MCF 10A (cell line): ENCODE data around the gene BRMS1. TPM values are rescaled to one million over a fixed set of nuclear protein-coding genes. Genes with fewer than 3 reads are reported as not detected.

Experiments used
- BruUV-seq: library from RNA; stranded (reverse); fragments of 400-500 nt; replicated peaks from 2 replicates; lab custom pipeline; 2021; lab: Mats Ljungman, UMichigan
- CTCF ChIA-PET: fragments of 300-600 bp; sonication (Branson Sonifier 250); formaldehyde crosslinking; extraction: SDS; loops from one replicate; lab custom pipeline; 2021; ENCODE audit warnings: antibody characterized with exemption, inconsistent platforms; lab: Yijun Ruan, JAX
- POLR2A ChIA-PET: fragments of 300-600, 350-650 bp; sonication (Branson Sonifier 250); formaldehyde crosslinking; extraction: SDS; loops from one replicate; lab custom pipeline; 2020; ENCODE audit warnings: antibody characterized with exemption, inconsistent platforms; lab: Yijun Ruan, JAX
- DNase-seq: peaks from one replicate; pipeline ENCODE4 v3.0.0-alpha.2; 2018; ENCODE audit not compliant: unreplicated experiment
- H3K27ac Mint-ChIP-seq: one replicate; pipeline ENCODE4 v1.8.0; 2022; ENCODE audit warnings: mild to moderate bottlenecking, low read depth, mixed read lengths; ENCODE audit not compliant: unreplicated experiment
- H3K27me3 Mint-ChIP-seq: one replicate; pipeline ENCODE4 v1.8.0; 2022; ENCODE audit warnings: mixed read lengths; ENCODE audit not compliant: insufficient read depth, unreplicated experiment
- H3K36me3 Mint-ChIP-seq: one replicate; pipeline ENCODE4 v1.8.0; 2022; ENCODE audit warnings: mild to moderate bottlenecking, moderate library complexity, mixed read lengths; ENCODE audit not compliant: insufficient read depth, unreplicated experiment
- H3K4me1 Mint-ChIP-seq: one replicate; pipeline ENCODE4 v1.8.0; 2022; ENCODE audit warnings: mixed read lengths; ENCODE audit not compliant: insufficient read depth, unreplicated experiment
- H3K4me3 Mint-ChIP-seq: one replicate; pipeline ENCODE4 v1.8.0; 2022; ENCODE audit warnings: mild to moderate bottlenecking, moderate library complexity, mixed read lengths; ENCODE audit not compliant: unreplicated experiment
- H3K9me3 Mint-ChIP-seq: one replicate; pipeline ENCODE4 v1.8.0; 2022; ENCODE audit warnings: mixed read lengths; ENCODE audit not compliant: unreplicated experiment
- intact Hi-C: fragments of 100-400 bp; cut with micrococcal nuclease; formaldehyde crosslinking; loops from 2 replicates; pipeline ENCODE4 v1.14.1; 2022
- total RNA-seq: library from RNA; stranded (reverse); gene quantifications from 2 replicates; pipeline ENCODE4 v1.2.3, GENCODE V29; 2022
- TF ChIP-seq, protein P1 (sequence below): fragments of 200-600 bp; IDR thresholded peaks from one replicate; pipeline ENCODE4 v1.8.0; 2022; ENCODE audit warnings: antibody characterized with exemption, mild to moderate bottlenecking; ENCODE audit not compliant: unreplicated experiment

BRMS1 gene
- total RNA-seq, 1 experiment from 2014 or later, result 55.4 TPM

DNA sequence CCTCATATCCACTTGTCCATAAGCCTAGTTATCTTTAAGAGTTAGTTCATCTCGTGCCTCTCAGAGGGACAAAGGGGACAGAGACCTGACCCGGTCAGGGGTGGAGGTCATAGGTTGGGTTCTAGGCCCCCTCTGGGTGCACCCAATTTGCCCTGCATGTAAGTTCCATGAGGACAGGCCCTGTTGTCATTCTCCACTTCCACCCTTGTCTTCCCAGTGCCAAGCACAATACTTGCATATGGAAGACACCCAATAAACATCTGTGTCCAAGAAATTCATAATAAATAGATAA, 54.6 kb downstream of the BRMS1 start:
- ChIA-PET POLR2A (interaction anchor here (1.2 to 3.1 kb wide), 5 partner anchors 21 to 57 kb away, joined by 4 to 27 read pairs (median 14); partner anchors contain the start of genes B4GAT1 and RIN1), CTCF (interaction anchor here (1.7 kb wide), 1 partner anchor 9 kb away, joined by 3 read pairs; no protein-coding TSS in a partner anchor)
- H3K27me3 Mint-ChIP-seq, result peaks cover 13% of the 10 kb centered on the region

DNA sequence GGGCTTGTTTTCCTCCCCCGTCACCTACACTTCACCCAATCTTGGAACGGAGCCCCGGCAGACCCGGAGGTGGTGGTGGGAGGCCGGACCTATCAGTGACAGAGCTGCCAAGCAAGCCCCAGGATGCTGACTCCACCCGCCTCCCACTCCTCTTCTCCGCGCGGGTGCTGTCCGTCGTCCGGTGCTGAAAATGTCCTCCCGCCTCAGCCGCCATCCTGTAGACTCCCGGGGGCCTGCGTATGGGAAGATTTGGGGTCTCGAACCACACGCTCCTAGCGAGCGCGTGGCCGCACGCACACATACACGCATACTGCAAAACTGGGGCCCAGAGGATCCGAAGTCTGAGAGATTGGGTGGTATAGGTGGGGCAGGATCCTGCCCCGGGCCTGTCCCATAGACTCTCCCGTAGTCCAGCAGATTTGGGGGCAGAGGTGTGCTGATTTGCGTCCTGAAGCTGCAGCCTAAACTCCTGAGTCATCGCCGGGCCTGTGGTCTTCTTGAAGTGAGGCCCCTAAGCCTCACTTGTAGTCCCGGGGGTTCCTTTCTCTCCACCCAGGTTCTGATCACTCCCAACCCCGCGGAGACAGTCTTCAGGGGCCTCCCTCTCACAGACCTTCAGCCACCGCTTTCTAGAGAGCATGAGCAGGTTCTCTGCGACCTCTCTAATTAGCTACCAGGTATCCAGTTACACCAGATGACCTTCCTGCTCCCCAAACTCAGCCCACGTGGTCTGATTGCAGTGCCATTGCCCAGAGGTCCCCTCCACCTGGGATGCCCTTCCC, 55.2 kb downstream of the BRMS1 start:
- Mint-ChIP-seq H3K36me3 (peaks cover 7% of the 10 kb centered on the region), H3K9me3 (no peaks in the 10 kb centered on the region), H3K27ac (peak overlapping the region; percentile 95), H3K27me3 (peaks cover 13% of the 10 kb centered on the region), H3K4me1 (peaks cover 12% of the 10 kb centered on the region), H3K4me3 (peak overlapping the region; percentile 90)
- TF ChIP-seq, protein P1, sequence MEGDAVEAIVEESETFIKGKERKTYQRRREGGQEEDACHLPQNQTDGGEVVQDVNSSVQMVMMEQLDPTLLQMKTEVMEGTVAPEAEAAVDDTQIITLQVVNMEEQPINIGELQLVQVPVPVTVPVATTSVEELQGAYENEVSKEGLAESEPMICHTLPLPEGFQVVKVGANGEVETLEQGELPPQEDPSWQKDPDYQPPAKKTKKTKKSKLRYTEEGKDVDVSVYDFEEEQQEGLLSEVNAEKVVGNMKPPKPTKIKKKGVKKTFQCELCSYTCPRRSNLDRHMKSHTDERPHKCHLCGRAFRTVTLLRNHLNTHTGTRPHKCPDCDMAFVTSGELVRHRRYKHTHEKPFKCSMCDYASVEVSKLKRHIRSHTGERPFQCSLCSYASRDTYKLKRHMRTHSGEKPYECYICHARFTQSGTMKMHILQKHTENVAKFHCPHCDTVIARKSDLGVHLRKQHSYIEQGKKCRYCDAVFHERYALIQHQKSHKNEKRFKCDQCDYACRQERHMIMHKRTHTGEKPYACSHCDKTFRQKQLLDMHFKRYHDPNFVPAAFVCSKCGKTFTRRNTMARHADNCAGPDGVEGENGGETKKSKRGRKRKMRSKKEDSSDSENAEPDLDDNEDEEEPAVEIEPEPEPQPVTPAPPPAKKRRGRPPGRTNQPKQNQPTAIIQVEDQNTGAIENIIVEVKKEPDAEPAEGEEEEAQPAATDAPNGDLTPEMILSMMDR, result no peak
- no peak for DNase-seq
- intact Hi-C loops, result loop anchor here (1.0 to 2.0 kb wide), 2 partner anchors 21 to 23 kb away; partner anchors contain the start of gene RAB1B
- BruUV-seq, result TSS peak; percentile 83
- ChIA-PET POLR2A (interaction anchor here (0.6 to 4.6 kb wide), 33 partner anchors 8 to 1914 kb away, joined by 3 to 27 read pairs (median 4); partner anchors contain the start of genes B4GAT1, BRMS1, CD248 and DPP3), CTCF (interaction anchor here (0.5 to 1.7 kb wide), 5 partner anchors 10 to 97 kb away, joined by 3 to 4 read pairs (median 3); no protein-coding TSS in a partner anchor)

More for the DNA sequence above, 54.6 kb downstream of the BRMS1 start:
- no TSS peak for BruUV-seq
- peak overlapping the region; percentile 90 for H3K4me3 Mint-ChIP-seq
- no peak for DNase-seq
- H3K4me1 Mint-ChIP-seq, result peaks cover 12% of the 10 kb centered on the region
- intact Hi-C loops, result no loop called here
- peaks cover 7% of the 10 kb centered on the region for H3K36me3 Mint-ChIP-seq
- H3K9me3 Mint-ChIP-seq, result no peaks in the 10 kb centered on the region
- H3K27ac Mint-ChIP-seq, result peak overlapping the region; percentile 95
- TF ChIP-seq, protein P1, result no peak

DNA sequence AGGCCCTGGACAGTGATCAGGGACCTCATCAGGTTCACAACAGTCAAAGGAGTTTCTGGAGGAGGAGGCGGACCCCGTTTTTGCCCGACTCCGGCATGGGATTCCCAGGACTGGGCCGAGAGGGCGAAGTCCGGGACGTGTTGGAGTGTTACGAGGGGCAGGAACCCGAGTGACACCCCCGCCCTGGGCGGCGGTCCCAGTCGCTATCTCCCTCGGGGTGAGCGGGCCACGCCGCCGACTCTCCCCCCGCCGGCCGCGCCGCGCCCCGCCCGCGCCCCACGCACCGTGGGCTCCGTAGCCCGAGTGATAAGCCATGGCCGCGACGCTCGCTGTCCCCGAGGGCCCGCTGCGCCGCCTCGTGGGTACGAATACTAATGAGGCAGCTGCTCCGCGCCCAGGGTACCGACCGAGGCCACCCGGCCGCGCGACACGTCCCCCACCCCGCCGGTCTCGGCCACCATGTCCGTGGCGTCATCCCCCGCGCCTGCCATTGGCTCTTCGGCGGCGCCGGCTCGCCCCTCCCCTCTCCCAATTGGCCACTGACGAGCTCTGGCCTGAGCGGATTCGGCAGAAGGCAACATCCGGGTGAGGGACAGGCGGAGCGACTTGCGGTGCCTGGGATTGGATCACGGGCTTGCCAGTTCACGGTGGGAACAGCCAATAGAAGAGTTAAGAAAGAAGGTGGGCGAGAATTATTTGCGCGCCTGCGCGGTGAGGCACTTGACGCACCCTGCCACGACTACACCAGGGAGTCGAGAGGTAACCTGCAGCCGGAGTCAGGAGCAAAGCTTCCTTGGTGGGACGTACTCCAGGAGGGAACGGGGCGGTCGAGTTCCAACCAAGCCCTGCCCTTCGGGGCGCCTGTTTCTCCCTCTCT, 56.0 kb downstream of the BRMS1 start, which contains the start of gene YIF1A:
Gene YIF1A (minus strand): TSS at position 473 of the 877 bp plus-strand sequence. CDS start 158 bp downstream, at position 315.
- no peaks in the 10 kb centered on the region for H3K9me3 Mint-ChIP-seq
- POLR2A ChIA-PET, result interaction anchor here (0.6 to 4.6 kb wide), 37 partner anchors 9 to 1913 kb away, joined by 3 to 27 read pairs (median 4); partner anchors contain the start of genes B4GAT1, BRMS1, CD248 and DPP3
- peak within 1 kb of the TSS; percentile 95 for H3K27ac Mint-ChIP-seq
- H3K4me3 Mint-ChIP-seq, result peak within 1 kb of the TSS; percentile 90
- peak; percentile 99 for DNase-seq
- H3K27me3 Mint-ChIP-seq, result peaks cover 13% of the 10 kb centered on the region
- no TSS peak for BruUV-seq
- H3K4me1 Mint-ChIP-seq, result peaks cover 12% of the 10 kb centered on the region
- intact Hi-C loops, result loop anchor here (1.0 to 2.0 kb wide), 2 partner anchors 21 to 24 kb away; partner anchors contain the start of gene RAB1B
- CTCF ChIA-PET, result interaction anchor here (0.5 to 1.7 kb wide), 7 partner anchors 22 to 296 kb away, joined by 3 to 7 read pairs (median 3); no protein-coding TSS in a partner anchor
- TF ChIP-seq, protein P1, result no peak
- H3K36me3 Mint-ChIP-seq, result peaks cover 7% of the 10 kb centered on the region
